GM12875 (cell line): ENCODE results near the gene ZYG11B.
"Not testable (repeated sequence)": the region's sequence is repeated elsewhere in the genome, so short reads cannot be mapped to it uniquely, and the experiment has no call there.

Source experiments
- H3K4me3 ChIP-seq: one replicate; pipeline ENCODE4 v1.5.1; 2011; ENCODE audit warnings: low read depth, low read length, control low read depth
- CTCF ChIP-seq: IDR thresholded peaks from 2 replicates; pipeline ENCODE4 v1.5.1; 2011; ENCODE audit warnings: low read depth, mild to moderate bottlenecking, control low read depth, inconsistent platforms, low read length, moderate library complexity, borderline replicate concordance; ENCODE audit not compliant: insufficient read depth

The ZYG11B gene

GRCh38 chr1:52842643-52843310, 116.5 kb downstream of the ZYG11B start, which contains the start of gene ZYG11A:
TSS of gene ZYG11A (plus strand) at chr1:52842760. CDS start at chr1:52842884, 124 bp downstream.
- TF ChIP-seq CTCF = peak; percentile 56
- peak within 1 kb of the TSS; percentile 79 for H3K4me3 ChIP-seq

- not testable (repeated sequence) for H3K4me3 ChIP-seq
Measured at GRCh38 chr1:52845119-52845518, 118.9 kb downstream of the ZYG11B start.

- no peak overlapping the region for H3K4me3 ChIP-seq
- no peak for TF ChIP-seq CTCF
Measured at GRCh38 chr1:52848423-52848822, 122.2 kb downstream of the ZYG11B start.

GRCh38 chr1:52850951-52851350, 124.7 kb downstream of the ZYG11B start:
- TF ChIP-seq CTCF = no peak
- no peak overlapping the region for H3K4me3 ChIP-seq

- no peak overlapping the region for H3K4me3 ChIP-seq
- TF ChIP-seq CTCF = no peak
Measured at GRCh38 chr1:52852854-52853253, 126.6 kb downstream of the ZYG11B start.

- no peak overlapping the region for H3K4me3 ChIP-seq
- TF ChIP-seq CTCF = no peak
Measured at GRCh38 chr1:52855584-52855983, 129.3 kb downstream of the ZYG11B start.

GRCh38 chr1:52856026-52856425, 129.8 kb downstream of the ZYG11B start:
- TF ChIP-seq CTCF = no peak
- H3K4me3 ChIP-seq = no peak overlapping the region
